Keratinocyte (primary cell): ENCODE data around the gene HOXB8.

Source experiments
- CTCF ChIP-seq, 3 experiments: IDR thresholded peaks in 1 of 3; conservative IDR thresholded peaks in 1 of 3; optimal IDR thresholded peaks in 1 of 3; 2 replicates in 2 of 3; 3 replicates in 1 of 3; pipeline versions ENCODE3 to v1.5.1; 2011; ENCODE audit warnings: low read length in 3 of 3, mild to moderate bottlenecking in 3 of 3, moderate library complexity in 2 of 3, control low read depth in 1 of 3, inconsistent platforms in 1 of 3; ENCODE audit not compliant: insufficient read depth in 2 of 3; ENCODE audit errors: extremely low read depth in 1 of 3
- EZH2 ChIP-seq: IDR thresholded peaks from one replicate; pipeline ENCODE4 v1.6.1; 2012; ENCODE audit warnings: inconsistent platforms, mild to moderate bottlenecking, low read length, moderate library complexity

GRCh38 chr17:48562934-48563333 lies 52.2 kb downstream of the HOXB8 start:
- TF ChIP-seq CTCF (optimal IDR thresholded peaks at IDR 0.05 in 1 of 3, IDR thresholded peaks at IDR 0.05 in 1 of 3, conservative IDR thresholded peaks at IDR 0.05 in 1 of 3; ENCODE audit: extremely low read depth in 1 of 3, insufficient read depth in 2 of 3, low read length in 3 of 3) (no peak), EZH2 (no peak)
